Cardiac muscle cell (in vitro differentiated cells and primary cell): ENCODE measurements around the gene LMAN1. TPM values are rescaled to one million over a fixed set of nuclear protein-coding genes. Genes with fewer than 3 reads are reported as not detected.

Source experiments
- DNase-seq, 2 donors: peaks; one replicate each; pipeline versions ENCODE4 v3.0.0 to v3.0.0-alpha.2; 2010 to 2017; ENCODE audit warnings: low read depth in 1 of 2, low spot score in 1 of 2
- H3K27ac ChIP-seq: fragments of 200-600 bp; sonication (generic); 2 replicates; pipeline ENCODE4 v1.5.1; 2016
- H3K27me3 ChIP-seq: fragments of 200-600 bp; sonication (generic); 2 replicates; pipeline ENCODE4 v1.6.0; 2016; ENCODE audit warnings: control low read depth
- H3K36me3 ChIP-seq: fragments of 200-600 bp; sonication (generic); 2 replicates; pipeline ENCODE4 v1.5.1; 2016; ENCODE audit warnings: control low read depth
- H3K4me1 ChIP-seq: fragments of 200-600 bp; sonication (generic); 2 replicates; pipeline ENCODE4 v1.8.1; 2017; ENCODE audit warnings: low read depth, mild to moderate bottlenecking, mixed run types
- H3K4me3 ChIP-seq: fragments of 200-600 bp; sonication (generic); 2 replicates; pipeline ENCODE4 v1.5.1; 2016; ENCODE audit warnings: mild to moderate bottlenecking
- H3K9me3 ChIP-seq: fragments of 200-600 bp; sonication (generic); 2 replicates; pipeline ENCODE4 v1.5.1; 2017; ENCODE audit warnings: low read depth, mild to moderate bottlenecking, control low read depth
- polyA plus RNA-seq: library from polyadenylated mRNA; unstranded; fragments of >200 nt; fragmentation: Nextera tagmentation; extraction: Ambion mirVana; gene quantifications from 2 replicates; pipeline ENCODE4 v1.2.1, GENCODE V29; 2016
- total RNA-seq: library from RNA; depleted of rRNA; stranded (reverse); fragments of >200 nt; gene quantifications from 2 replicates; pipeline ENCODE4 v1.2.3, GENCODE V29; 2016
- TF ChIP-seq, protein P1 (sequence below): IDR thresholded peaks from 2 replicates; pipeline ENCODE4 v1.5.1; 2012; ENCODE audit warnings: low read depth, mild to moderate bottlenecking, low read length

Gene LMAN1
- total and polyA plus RNA-seq, 2 experiments from 2014 or later: 51.3 to 68.1 TPM

DNA sequence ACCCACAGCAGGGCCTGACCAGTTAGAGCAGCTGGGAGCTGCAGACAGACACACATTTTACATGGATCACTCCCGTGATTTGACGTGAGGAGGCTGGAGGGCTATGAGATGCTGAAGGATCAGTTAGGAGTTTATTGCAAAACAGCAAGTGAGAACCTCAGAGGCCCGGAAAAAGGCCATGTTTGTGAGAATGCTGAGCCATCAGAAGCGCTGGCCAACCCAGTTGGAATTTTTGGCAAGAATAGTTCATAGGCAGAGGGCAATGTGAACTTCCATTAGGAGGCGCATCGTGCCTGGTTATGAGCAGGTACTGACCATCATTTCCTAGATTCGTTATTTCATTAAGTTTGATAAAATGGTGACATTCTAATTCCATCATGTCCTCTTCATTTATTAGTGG is 23.3 kb upstream of the LMAN1 start:
- Histone ChIP-seq H3K27me3 (peaks cover 91% of the 10 kb centered on the region), H3K4me3 (no peak overlapping the region), H3K9me3 (no peaks in the 10 kb centered on the region), H3K27ac (no peak overlapping the region), H3K4me1 (no peaks in the 10 kb centered on the region), H3K36me3 (no peaks in the 10 kb centered on the region)
- no peak for DNase-seq
- TF ChIP-seq, protein P1, sequence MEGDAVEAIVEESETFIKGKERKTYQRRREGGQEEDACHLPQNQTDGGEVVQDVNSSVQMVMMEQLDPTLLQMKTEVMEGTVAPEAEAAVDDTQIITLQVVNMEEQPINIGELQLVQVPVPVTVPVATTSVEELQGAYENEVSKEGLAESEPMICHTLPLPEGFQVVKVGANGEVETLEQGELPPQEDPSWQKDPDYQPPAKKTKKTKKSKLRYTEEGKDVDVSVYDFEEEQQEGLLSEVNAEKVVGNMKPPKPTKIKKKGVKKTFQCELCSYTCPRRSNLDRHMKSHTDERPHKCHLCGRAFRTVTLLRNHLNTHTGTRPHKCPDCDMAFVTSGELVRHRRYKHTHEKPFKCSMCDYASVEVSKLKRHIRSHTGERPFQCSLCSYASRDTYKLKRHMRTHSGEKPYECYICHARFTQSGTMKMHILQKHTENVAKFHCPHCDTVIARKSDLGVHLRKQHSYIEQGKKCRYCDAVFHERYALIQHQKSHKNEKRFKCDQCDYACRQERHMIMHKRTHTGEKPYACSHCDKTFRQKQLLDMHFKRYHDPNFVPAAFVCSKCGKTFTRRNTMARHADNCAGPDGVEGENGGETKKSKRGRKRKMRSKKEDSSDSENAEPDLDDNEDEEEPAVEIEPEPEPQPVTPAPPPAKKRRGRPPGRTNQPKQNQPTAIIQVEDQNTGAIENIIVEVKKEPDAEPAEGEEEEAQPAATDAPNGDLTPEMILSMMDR: no peak

DNA sequence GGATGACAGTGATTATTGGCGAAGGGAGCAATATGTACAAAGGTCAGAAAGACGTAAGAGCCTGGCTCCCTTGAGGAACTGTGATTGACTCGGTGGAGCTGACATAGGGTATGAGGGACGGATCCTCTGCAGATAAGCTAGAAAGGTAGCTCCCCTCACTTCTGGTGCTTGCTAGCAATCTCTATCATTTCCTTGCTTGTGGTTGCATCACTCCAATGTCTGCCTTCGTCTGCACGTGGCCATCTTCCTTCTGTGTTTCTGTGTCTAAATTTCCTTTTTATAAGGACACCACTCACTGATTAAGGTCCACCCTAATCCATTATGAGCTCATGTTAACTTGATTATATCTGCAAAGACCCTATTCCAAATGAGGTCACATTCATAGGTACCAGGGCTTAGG is 22.9 kb upstream of the LMAN1 start:
- Histone ChIP-seq H3K9me3 (no peaks in the 10 kb centered on the region), H3K27me3 (peaks cover 90% of the 10 kb centered on the region), H3K36me3 (no peaks in the 10 kb centered on the region), H3K4me1 (no peaks in the 10 kb centered on the region), H3K4me3 (no peak overlapping the region), H3K27ac (no peak overlapping the region)
- TF ChIP-seq, protein P1: no peak
- no peak for DNase-seq

DNA sequence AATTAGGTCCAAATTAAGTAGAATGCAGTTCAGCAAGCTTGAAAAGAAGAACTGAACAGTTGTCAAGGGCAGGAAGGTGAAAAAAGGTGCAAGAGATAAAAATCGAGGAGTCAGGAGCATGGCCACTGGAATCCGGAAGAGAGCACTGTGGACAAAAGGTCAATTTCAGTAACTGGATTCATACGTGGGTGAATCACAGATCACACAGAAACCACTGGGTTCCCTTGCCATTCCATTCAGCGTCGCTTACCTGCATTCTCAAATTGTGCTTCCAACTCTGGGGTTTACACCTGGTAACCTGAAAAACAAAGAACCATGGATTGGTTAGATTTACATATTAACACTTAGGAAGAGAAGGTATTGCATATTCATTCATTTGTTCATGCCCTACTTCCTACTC is 21.6 kb upstream of the LMAN1 start:
- no peaks in the 10 kb centered on the region for H3K36me3 ChIP-seq
- no peak overlapping the region for H3K27ac ChIP-seq
- no peaks in the 10 kb centered on the region for H3K4me1 ChIP-seq
- peaks cover 79% of the 10 kb centered on the region for H3K27me3 ChIP-seq
- no peak overlapping the region for H3K4me3 ChIP-seq
- TF ChIP-seq, protein P1: no peak
- no peak for DNase-seq
- H3K9me3 ChIP-seq: no peaks in the 10 kb centered on the region

DNA sequence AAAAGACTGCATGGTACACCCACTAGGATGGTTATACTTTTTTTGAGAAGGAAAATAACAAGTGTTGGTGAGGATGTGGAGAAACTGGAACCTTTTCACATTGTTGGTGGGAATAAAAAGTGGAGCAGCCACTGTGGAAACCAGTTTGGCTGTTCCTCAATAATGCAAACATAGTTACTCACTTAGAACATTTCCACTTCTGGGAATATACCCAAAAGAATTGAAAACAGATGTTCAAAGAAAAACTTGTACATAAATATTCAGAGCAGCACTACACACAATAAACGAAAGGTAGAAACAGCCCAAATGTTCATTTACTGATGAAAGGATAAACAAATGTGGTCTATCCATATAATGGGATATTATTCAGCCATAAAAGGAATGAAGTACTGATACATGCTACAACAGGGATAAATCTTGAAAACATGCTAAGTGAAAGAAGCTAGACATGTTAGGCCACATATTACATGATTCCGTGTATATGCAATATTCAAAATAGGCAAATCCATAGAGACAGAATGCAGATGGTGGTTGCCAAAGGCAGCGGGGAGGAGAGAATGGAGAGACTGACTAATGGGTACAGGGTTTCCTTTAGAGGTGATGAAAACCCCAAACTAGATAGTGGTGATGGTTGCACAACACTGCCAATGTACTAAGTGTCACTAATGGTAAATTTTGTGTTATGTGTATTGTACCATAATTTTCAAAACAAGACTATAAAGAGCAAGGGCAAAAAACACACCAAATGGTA is 20.9 kb upstream of the LMAN1 start:
- Histone ChIP-seq H3K9me3 (no peaks in the 10 kb centered on the region), H3K27ac (no peak overlapping the region), H3K27me3 (peaks cover 71% of the 10 kb centered on the region), H3K4me3 (no peak overlapping the region), H3K4me1 (no peaks in the 10 kb centered on the region), H3K36me3 (no peaks in the 10 kb centered on the region)
- TF ChIP-seq, protein P1: no peak
- DNase-seq: peak in 1 of 2 donors; percentile 58

DNA sequence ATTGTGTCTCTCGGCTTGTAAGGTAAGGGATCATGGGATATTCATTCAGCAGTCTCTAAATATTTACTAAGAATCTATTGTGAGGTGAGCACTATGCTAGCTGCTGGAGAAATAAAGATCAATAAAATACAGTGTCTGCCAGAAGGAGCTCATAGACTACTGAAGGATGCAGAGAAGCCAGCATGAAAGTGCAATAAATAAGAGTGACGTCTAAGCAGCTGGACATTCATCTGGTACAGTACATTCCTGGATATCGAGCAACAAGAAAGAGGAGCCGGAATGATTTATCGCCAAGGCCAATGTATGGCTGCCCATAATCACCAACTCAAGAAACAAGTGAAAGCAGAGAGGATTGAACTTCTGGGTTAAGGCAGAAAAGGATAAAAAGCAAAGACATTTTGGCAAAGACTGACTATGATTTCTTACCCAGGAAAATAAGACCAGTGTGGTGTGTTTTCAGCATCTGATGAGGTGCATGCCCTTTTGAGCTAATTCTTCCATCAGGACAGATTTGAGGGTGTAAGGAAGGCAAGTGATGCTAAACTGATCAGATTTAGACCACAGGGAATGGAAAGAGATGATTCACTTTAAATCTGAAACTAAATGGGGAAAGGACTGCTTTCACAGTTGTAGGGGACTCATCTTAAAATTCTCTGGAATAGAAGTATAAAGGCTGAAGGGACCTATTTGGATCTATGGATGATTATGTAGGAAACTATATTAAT is 18.7 kb upstream of the LMAN1 start:
- H3K4me3 ChIP-seq: no peak overlapping the region
- DNase-seq: no peak
- TF ChIP-seq, protein P1: no peak
- no peaks in the 10 kb centered on the region for H3K4me1 ChIP-seq
- no peaks in the 10 kb centered on the region for H3K36me3 ChIP-seq
- H3K27ac ChIP-seq: no peak overlapping the region
- peaks cover 50% of the 10 kb centered on the region for H3K27me3 ChIP-seq
- H3K9me3 ChIP-seq: no peaks in the 10 kb centered on the region
